GM23338 (cell line): ENCODE measurements around the gene GAPVD1. TPM values are rescaled to one million over a fixed set of nuclear protein-coding genes. Genes with fewer than 3 reads are reported as not detected.

Experiments
- ATAC-seq: fragments of 200-7000 bp; cut with Tn5 transposase; 3 replicates; pipeline ENCODE4 v1.9.1; 2020
- DNase-seq: peaks from one replicate; pipeline ENCODE4 v3.0.0-alpha.2; 2015; ENCODE audit warnings: low spot score
- H2AFZ ChIP-seq: fragments of 200-600 bp; sonication (generic); 2 replicates; pipeline ENCODE4 v1.8.0; 2016; ENCODE audit warnings: antibody characterized with exemption, mild to moderate bottlenecking, moderate library complexity
- H3F3A ChIP-seq: fragments of 200-600 bp; sonication (generic); replicated peaks from 2 replicates; pipeline ENCODE4 v1.8.0; 2017; ENCODE audit warnings: antibody characterized with exemption, mixed run types, low read depth
- H3K27ac ChIP-seq: fragments of 200-600 bp; sonication (generic); 2 replicates; pipeline ENCODE4 v1.6.1; 2016; ENCODE audit warnings: low read depth
- H3K27me3 ChIP-seq: fragments of 200-600 bp; sonication (generic); 2 replicates; pipeline ENCODE4 v1.8.0; 2016; ENCODE audit warnings: mild to moderate bottlenecking, mixed run types, moderate library complexity; ENCODE audit not compliant: insufficient read depth
- H3K36me3 ChIP-seq: fragments of 200-600 bp; sonication (generic); 2 replicates; pipeline ENCODE4 v1.8.0; 2016; ENCODE audit warnings: mild to moderate bottlenecking; ENCODE audit not compliant: insufficient read depth
- H3K4me1 ChIP-seq: fragments of 200-600 bp; sonication (generic); 2 replicates; pipeline ENCODE4 v1.8.0; 2016; ENCODE audit warnings: mild to moderate bottlenecking, moderate library complexity; ENCODE audit not compliant: insufficient read depth
- H3K4me2 ChIP-seq: fragments of 200-600 bp; sonication (generic); 2 replicates; pipeline ENCODE4 v1.7.1; 2017; ENCODE audit warnings: mixed run types
- H3K4me3 ChIP-seq: fragments of 200-600 bp; sonication (generic); 2 replicates; pipeline ENCODE4 v1.6.1; 2016; ENCODE audit warnings: mixed run types
- H3K79me2 ChIP-seq: fragments of 200-600 bp; sonication (generic); replicated peaks from 2 replicates; pipeline ENCODE4 v1.8.0; 2017; ENCODE audit warnings: mild to moderate bottlenecking; ENCODE audit not compliant: insufficient read depth
- H3K9me2 ChIP-seq: fragments of 200-600 bp; sonication (generic); 2 replicates; pipeline ENCODE4 v1.8.0; 2017; ENCODE audit not compliant: insufficient read depth
- H4K20me1 ChIP-seq: fragments of 200-600 bp; sonication (generic); replicated peaks from 2 replicates; pipeline ENCODE4 v1.8.0; 2017; ENCODE audit warnings: mild to moderate bottlenecking; ENCODE audit not compliant: insufficient read depth
- H3K27ac Mint-ChIP-seq: 2 replicates; pipeline ENCODE4 v1.8.0; 2020; ENCODE audit warnings: inconsistent platforms, mild to moderate bottlenecking, moderate library complexity, mixed read lengths
- H3K27me3 Mint-ChIP-seq: 3 replicates; pipeline ENCODE4 v1.8.0; 2022; ENCODE audit warnings: low read depth, mild to moderate bottlenecking, moderate library complexity, mixed read lengths, inconsistent platforms; ENCODE audit not compliant: insufficient read depth, poor library complexity
- H3K36me3 Mint-ChIP-seq: 3 replicates; pipeline ENCODE4 v1.8.0; 2021; ENCODE audit warnings: low read depth, mild to moderate bottlenecking, inconsistent platforms, moderate library complexity, mixed read lengths
- H3K4me1 Mint-ChIP-seq: 3 replicates; pipeline ENCODE4 v1.8.0; 2020; ENCODE audit warnings: mild to moderate bottlenecking, inconsistent platforms, mixed read lengths
- H3K4me3 Mint-ChIP-seq: 3 replicates; pipeline ENCODE4 v1.8.0; 2021; ENCODE audit warnings: moderate library complexity, mild to moderate bottlenecking, inconsistent platforms, mixed read lengths
- H3K9me3 Mint-ChIP-seq: 3 replicates; pipeline ENCODE4 v1.8.0; 2020; ENCODE audit warnings: moderate library complexity, mild to moderate bottlenecking, inconsistent platforms, mixed read lengths
- CREB1 ChIP-seq: fragments of 250-450 bp; sonication (Bioruptor Pico); IDR thresholded peaks from 2 replicates; pipeline ENCODE4 v1.5.0; 2020; ENCODE audit warnings: low read depth, mild to moderate bottlenecking, moderate library complexity
- CTCF ChIP-seq, 2 experiments: fragments of 200-600 bp in 1 of 2; sonication (generic) in 1 of 2; conservative IDR thresholded peaks; 2 replicates each; pipeline versions ENCODE4 v1.5.1 to v1.6.1; 2016 to 2017; ENCODE audit warnings: antibody characterized with exemption in 2 of 2, low read depth in 2 of 2, mild to moderate bottlenecking in 2 of 2, moderate library complexity in 1 of 2
- ETS1 ChIP-seq: IDR thresholded peaks from 2 replicates; pipeline ENCODE4 v1.6.1; 2016; ENCODE audit warnings: antibody characterized with exemption
- EZH2 ChIP-seq: fragments of 200-600 bp; sonication (generic); IDR thresholded peaks from one replicate; pipeline ENCODE4 v1.8.0; 2017; ENCODE audit warnings: antibody characterized with exemption, mild to moderate bottlenecking, low read depth; ENCODE audit not compliant: unreplicated experiment
- EZH2phosphoT487 ChIP-seq: fragments of 200-600 bp; sonication (generic); IDR thresholded peaks from one replicate; pipeline ENCODE4 v1.8.1; 2018; ENCODE audit warnings: antibody characterized with exemption; ENCODE audit not compliant: unreplicated experiment
- JUNB ChIP-seq: IDR thresholded peaks from one replicate; pipeline ENCODE4 v1.6.1; 2016; ENCODE audit warnings: antibody characterized with exemption; ENCODE audit not compliant: unreplicated experiment
- NANOG ChIP-seq: IDR thresholded peaks from 2 replicates; pipeline ENCODE4 v1.6.1; 2016; ENCODE audit warnings: antibody characterized with exemption, borderline replicate concordance
- POLR2AphosphoS5 ChIP-seq: IDR thresholded peaks from 2 replicates; pipeline ENCODE4 v1.6.1; 2016; ENCODE audit warnings: antibody characterized with exemption, low read depth
- REST ChIP-seq: IDR thresholded peaks from one replicate; pipeline ENCODE4 v1.6.1; 2018; ENCODE audit warnings: antibody characterized with exemption; ENCODE audit not compliant: unreplicated experiment
- STAT1 ChIP-seq: IDR thresholded peaks from one replicate; pipeline ENCODE4 v1.6.1; 2016; ENCODE audit warnings: antibody characterized with exemption; ENCODE audit not compliant: unreplicated experiment
- ZNF114 ChIP-seq: fragments of 250-450 bp; sonication (Bioruptor Pico); IDR thresholded peaks from 2 replicates; pipeline ENCODE4 v1.5.0; 2020; ENCODE audit warnings: mild to moderate bottlenecking, moderate library complexity
- ZNF331 ChIP-seq: fragments of 250-450 bp; sonication (Bioruptor Pico); IDR thresholded peaks from 2 replicates; pipeline ENCODE4 v1.5.0; 2020; ENCODE audit warnings: low read depth, mild to moderate bottlenecking, moderate library complexity
- ZNF462 ChIP-seq: fragments of 250-450 bp; sonication (Bioruptor Pico); IDR thresholded peaks from 2 replicates; pipeline ENCODE4 v1.5.0; 2020; ENCODE audit warnings: mild to moderate bottlenecking, moderate library complexity
- polyA plus RNA-seq: library from polyadenylated mRNA; unstranded; fragments of >200 nt; fragmentation: Nextera tagmentation; extraction: Ambion mirVana; gene quantifications from 2 replicates; pipeline ENCODE4 v1.2.1, GENCODE V29; 2016
- total RNA-seq: library from RNA; depleted of rRNA; stranded (reverse); fragments of >200 nt; shearing (Covaris generic); gene quantifications from 2 replicates; pipeline ENCODE4 v1.2.3, GENCODE V29; 2014

The GAPVD1 gene
- total and polyA plus RNA-seq, 2 experiments from 2014 or later: 19.2 to 34.6 TPM

GRCh38 chr9:125272697-125273096, 11.1 kb downstream of the GAPVD1 start:
- H3K9me3 Mint-ChIP-seq: no peaks in the 10 kb centered on the region; the same call in 2 of the 3 replicates
- ATAC-seq (no peak), DNase-seq (no peak)
- no peaks in the 10 kb centered on the region for H3K27me3 ChIP-seq
- no peaks in the 10 kb centered on the region for H3F3A ChIP-seq
- peaks cover 90% of the 10 kb centered on the region for H3K79me2 ChIP-seq
- H3K9me2 ChIP-seq: no peaks in the 10 kb centered on the region
- no peak overlapping the region for H2AFZ ChIP-seq
- peaks cover 4% of the 10 kb centered on the region; the same call in 1 of the 2 replicates for H4K20me1 ChIP-seq
- H3K4me3 Mint-ChIP-seq: no peak overlapping the region
- no peaks in the 10 kb centered on the region for H3K36me3 ChIP-seq
- no peak for TF ChIP-seq POLR2AphosphoS5
- TF ChIP-seq ZNF462 (CRISPR knock-in tag): no peak
- TF ChIP-seq ETS1: no peak
- no peak for TF ChIP-seq CREB1 (CRISPR knock-in tag)
- no peak for TF ChIP-seq EZH2phosphoT487
- TF ChIP-seq ZNF331 (CRISPR knock-in tag): no peak
- no peak for TF ChIP-seq JUNB
- no peak for TF ChIP-seq NANOG
- no peak for TF ChIP-seq EZH2
- TF ChIP-seq ZNF114 (CRISPR knock-in tag): no peak
- no peak for TF ChIP-seq REST
- no peak for TF ChIP-seq CTCF (conservative IDR thresholded peaks at IDR 0.05; ENCODE audit: low read depth in 2 of 2)
- TF ChIP-seq STAT1: no peak
- peak overlapping the region; percentile 86; the same call in 1 of the 2 replicates for H3K27ac ChIP-seq
- peaks cover 20% of the 10 kb centered on the region for H3K4me1 Mint-ChIP-seq
- H3K36me3 Mint-ChIP-seq: no peaks in the 10 kb centered on the region; the same call in 2 of the 3 replicates
- peak overlapping the region; percentile 41; the same call in 1 of the 2 replicates for H3K27ac Mint-ChIP-seq
- peaks cover 18% of the 10 kb centered on the region for H3K4me1 ChIP-seq
- no peak overlapping the region for H3K4me3 ChIP-seq
- peak overlapping the region; percentile 22 for H3K4me2 ChIP-seq
- H3K27me3 Mint-ChIP-seq: peaks cover 4% of the 10 kb centered on the region
